Heart left ventricle (tissue), 13 donors: ENCODE measurements around the gene PTPRD.

Experiments
- CTCF ChIP-seq, 12 donors: fragments of 200-600 bp; sonication (generic) in 4 of 12; IDR thresholded peaks; one replicate each; pipeline versions ENCODE4 v1.5.0 to v1.8.0; 2018 to 2022; ENCODE audit warnings: antibody characterized with exemption in 12 of 12, mild to moderate bottlenecking in 5 of 12
- POLR2A ChIP-seq, 2 donors: fragments of 450-650 bp; IDR thresholded peaks; one replicate each; pipeline ENCODE4 v1.6.1; 2017; ENCODE audit warnings: antibody characterized with exemption in 2 of 2, mild to moderate bottlenecking in 2 of 2, moderate library complexity in 2 of 2
- donor health status: ischemic (EF 13 %, LVEDD 7.1; RV severe dilation, severe dysfunction).
- donor health status: DM: no; HTN: yes; CAD: no.
- donor health status: DM: no; HTN: no; CAD: no.
- donor health status: ischemic (EF 25% LVEDD 6.9; RV normal size, moderate dysfunction).
- donor health status: ischemic (EF 25% LVEDD 5.7; RV mildly dilated, moderate dysfunction).
- donor health status: ischemic (EF 35%, LVEDD 5.7; RV mildly dilated, moderate dysfunction).
- donor health status: nonischemic (EF 11% LVEDD 7.7; RV severe dilation, severe dysfunction).
- donor health status: DM: yes; HTN: yes; CAD: no.
- donor health status: PGD.
- donor health status: ischemic (EF 29% LVEDD 5.4; RV normal size, mild dysfunction).
- donor health status: nonischemic (EF 23%, LVEDD 6.1; RV moderate dilation, normal function).

GRCh38 chr9:9625248-9625647 is 987.6 kb downstream of the PTPRD start:
- TF ChIP-seq CTCF (IDR thresholded peaks at IDR 0.05) (no peak), POLR2A (IDR thresholded peaks at IDR 0.05) (no peak)
